ENCODE results near the gene GPC2. TPM values are rescaled to one million over a fixed set of nuclear protein-coding genes. Genes with fewer than 3 reads are reported as not detected.

The GPC2 gene
- total RNA-seq, 1 experiment from 2014 or later: 45.2 TPM

GRCh38 chr7:100210805-100211204 lies 33.6 kb upstream of the GPC2 start:
- Mint-ChIP-seq H3K4me3 (no peak overlapping the region), H3K9me3 (no peaks in the 10 kb centered on the region), H3K27me3 (ENCODE audit: low read depth) (peaks cover 73% of the 10 kb centered on the region), H3K36me3 (ENCODE audit: insufficient read depth in 1 of 3, low read depth in 3 of 3) (no peaks in the 10 kb centered on the region), H3K4me1 (peaks cover 10 to 29% of the 10 kb centered on the region in 2 experiments), H3K27ac (no peak overlapping the region)
- DNase-seq: no peak
- H2AFZ ChIP-seq (ENCODE audit: low read length): no peak overlapping the region
- H3K27me3 ChIP-seq (ENCODE audit: insufficient read depth, low read length): peaks cover 3% of the 10 kb centered on the region; the same call in 1 of the 2 replicates
- no peaks in the 10 kb centered on the region for H3K9me3 ChIP-seq (ENCODE audit: control insufficient read depth, low read depth, low read length)
- no peak overlapping the region for H4K91ac ChIP-seq (ENCODE audit: insufficient read length, low read depth, low read length)
- no CpG with 5 or more reads among the region's 5 CpGs for WGBS (ENCODE audit: extremely low coverage, insufficient read length, low lambda C conversion rate)
- H3T11ph ChIP-seq (ENCODE audit: low read length): no peak overlapping the region
- no peak overlapping the region for H2BK15ac ChIP-seq (ENCODE audit: low read depth, low read length)
- TF ChIP-seq, protein P1, sequence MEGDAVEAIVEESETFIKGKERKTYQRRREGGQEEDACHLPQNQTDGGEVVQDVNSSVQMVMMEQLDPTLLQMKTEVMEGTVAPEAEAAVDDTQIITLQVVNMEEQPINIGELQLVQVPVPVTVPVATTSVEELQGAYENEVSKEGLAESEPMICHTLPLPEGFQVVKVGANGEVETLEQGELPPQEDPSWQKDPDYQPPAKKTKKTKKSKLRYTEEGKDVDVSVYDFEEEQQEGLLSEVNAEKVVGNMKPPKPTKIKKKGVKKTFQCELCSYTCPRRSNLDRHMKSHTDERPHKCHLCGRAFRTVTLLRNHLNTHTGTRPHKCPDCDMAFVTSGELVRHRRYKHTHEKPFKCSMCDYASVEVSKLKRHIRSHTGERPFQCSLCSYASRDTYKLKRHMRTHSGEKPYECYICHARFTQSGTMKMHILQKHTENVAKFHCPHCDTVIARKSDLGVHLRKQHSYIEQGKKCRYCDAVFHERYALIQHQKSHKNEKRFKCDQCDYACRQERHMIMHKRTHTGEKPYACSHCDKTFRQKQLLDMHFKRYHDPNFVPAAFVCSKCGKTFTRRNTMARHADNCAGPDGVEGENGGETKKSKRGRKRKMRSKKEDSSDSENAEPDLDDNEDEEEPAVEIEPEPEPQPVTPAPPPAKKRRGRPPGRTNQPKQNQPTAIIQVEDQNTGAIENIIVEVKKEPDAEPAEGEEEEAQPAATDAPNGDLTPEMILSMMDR (conservative IDR thresholded peaks at IDR 0.05): no peak
- H3K4me1 ChIP-seq (ENCODE audit: insufficient read depth, low read length): no peaks in the 10 kb centered on the region
- no peak overlapping the region for H3K27ac ChIP-seq (ENCODE audit: insufficient read length, low read depth, low read length)
- H4K5ac ChIP-seq (ENCODE audit: insufficient read length, low read depth, low read length): no peak overlapping the region
- H3K56ac ChIP-seq (ENCODE audit: insufficient read length, low read depth, low read length): no peak overlapping the region
- no peak overlapping the region for H3K23ac ChIP-seq (ENCODE audit: insufficient read length, low read depth, low read length)
- H2BK12ac ChIP-seq (ENCODE audit: insufficient read length, low read depth, low read length): no peak overlapping the region
- no peak overlapping the region for H3K4ac ChIP-seq (ENCODE audit: low read depth, low read length)
- no peak overlapping the region for H3K18ac ChIP-seq (ENCODE audit: insufficient read length, low read depth, low read length)
- H2AK5ac ChIP-seq (ENCODE audit: insufficient read length, low read length): no peak overlapping the region
- H3K14ac ChIP-seq (ENCODE audit: insufficient read depth, low read length): no peak overlapping the region
- no peak overlapping the region for H2BK20ac ChIP-seq (ENCODE audit: low read depth, low read length, poor library complexity, severe bottlenecking)
- H3K79me1 ChIP-seq (ENCODE audit: insufficient read depth, low read depth, low read length, poor library complexity, severe bottlenecking): no peaks in the 10 kb centered on the region
- H4K20me1 ChIP-seq (ENCODE audit: control insufficient read depth, insufficient read depth, insufficient read length): no peaks in the 10 kb centered on the region
- no peak overlapping the region for H2BK5ac ChIP-seq (ENCODE audit: insufficient read length, low read length)
- H3K23me2 ChIP-seq (ENCODE audit: insufficient read length, low read depth, low read length, poor library complexity, severe bottlenecking): no peaks in the 10 kb centered on the region
- H3K4me2 ChIP-seq (ENCODE audit: insufficient read depth, insufficient read length, low read length): no peak overlapping the region
- no peaks in the 10 kb centered on the region for H3K79me2 ChIP-seq (ENCODE audit: insufficient read depth, low read length)
- H2BK120ac ChIP-seq (ENCODE audit: low read depth, low read length, poor library complexity, severe bottlenecking): no peak overlapping the region
- no peak overlapping the region for H3K9ac ChIP-seq (ENCODE audit: extremely low read depth, insufficient read length, low read length)
- H4K8ac ChIP-seq (replicated peaks; ENCODE audit: insufficient read length, low read depth, low read length): no peak overlapping the region

Data from H9 (cell line).